ENCODE data around the gene SLIT3.

DNA sequence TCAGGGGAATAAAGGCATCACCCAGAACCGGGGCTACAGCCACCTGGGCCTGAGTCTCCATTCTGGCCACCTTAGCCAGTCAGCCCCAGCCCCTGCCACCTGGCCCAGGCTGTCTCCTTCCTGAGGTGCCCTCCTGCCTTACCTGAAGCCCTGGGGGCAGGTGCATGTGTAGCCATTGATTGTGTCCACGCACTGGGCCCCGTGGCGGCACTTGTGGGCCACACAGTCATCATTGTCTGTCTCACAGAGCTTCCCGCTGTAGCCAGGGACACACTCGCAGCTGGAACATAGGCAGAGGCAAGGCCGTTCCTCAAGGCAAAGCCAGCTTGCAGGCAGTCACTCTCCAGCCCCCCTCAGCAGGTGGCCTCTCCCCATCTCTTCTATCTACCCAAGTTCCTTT is 614.1 kb downstream of the SLIT3 start:
- TF ChIP-seq, protein P1, sequence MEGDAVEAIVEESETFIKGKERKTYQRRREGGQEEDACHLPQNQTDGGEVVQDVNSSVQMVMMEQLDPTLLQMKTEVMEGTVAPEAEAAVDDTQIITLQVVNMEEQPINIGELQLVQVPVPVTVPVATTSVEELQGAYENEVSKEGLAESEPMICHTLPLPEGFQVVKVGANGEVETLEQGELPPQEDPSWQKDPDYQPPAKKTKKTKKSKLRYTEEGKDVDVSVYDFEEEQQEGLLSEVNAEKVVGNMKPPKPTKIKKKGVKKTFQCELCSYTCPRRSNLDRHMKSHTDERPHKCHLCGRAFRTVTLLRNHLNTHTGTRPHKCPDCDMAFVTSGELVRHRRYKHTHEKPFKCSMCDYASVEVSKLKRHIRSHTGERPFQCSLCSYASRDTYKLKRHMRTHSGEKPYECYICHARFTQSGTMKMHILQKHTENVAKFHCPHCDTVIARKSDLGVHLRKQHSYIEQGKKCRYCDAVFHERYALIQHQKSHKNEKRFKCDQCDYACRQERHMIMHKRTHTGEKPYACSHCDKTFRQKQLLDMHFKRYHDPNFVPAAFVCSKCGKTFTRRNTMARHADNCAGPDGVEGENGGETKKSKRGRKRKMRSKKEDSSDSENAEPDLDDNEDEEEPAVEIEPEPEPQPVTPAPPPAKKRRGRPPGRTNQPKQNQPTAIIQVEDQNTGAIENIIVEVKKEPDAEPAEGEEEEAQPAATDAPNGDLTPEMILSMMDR (conservative IDR thresholded peaks at IDR 0.05) = no peak
- no peak for TF ChIP-seq EZH2 (IDR thresholded peaks at IDR 0.05; ENCODE audit: low read depth)

Measured in PC-9 (cell line).